HG02588 (cell line): Measurements from ENCODE around the gene TMEM151B.
"Not testable (repeated sequence)": the region's sequence is repeated elsewhere in the genome, so short reads cannot be mapped to it uniquely, and the experiment has no call there.

ENCODE experiments used
- ATAC-seq: cut with Tn5 transposase; IDR thresholded peaks from one replicate; pipeline ENCODE4 v1.9.1; 2021; ENCODE audit warnings: mild to moderate bottlenecking, moderate library complexity; ENCODE audit not compliant: unreplicated experiment

Gene TMEM151B

DNA sequence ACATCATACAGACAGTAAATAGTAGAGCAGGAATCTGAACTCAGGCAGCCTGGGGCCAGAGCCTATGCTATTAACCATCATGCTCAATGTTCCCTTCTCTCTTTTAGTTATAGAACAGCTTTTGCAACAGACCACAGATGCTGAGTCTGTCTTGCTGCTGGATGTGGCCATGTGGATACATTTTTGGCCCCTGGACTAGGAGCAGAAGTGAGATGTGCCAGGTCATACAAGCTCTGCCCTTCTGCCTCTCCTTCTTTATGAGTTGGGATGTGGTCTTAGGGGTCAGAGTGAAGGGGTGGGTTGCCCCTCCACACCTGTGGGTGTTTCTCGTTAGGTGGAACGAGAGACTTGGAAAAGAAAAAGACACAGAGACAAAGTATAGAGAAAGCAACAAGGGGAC, 57.5 kb downstream of the TMEM151B start:
- no peak for ATAC-seq

DNA sequence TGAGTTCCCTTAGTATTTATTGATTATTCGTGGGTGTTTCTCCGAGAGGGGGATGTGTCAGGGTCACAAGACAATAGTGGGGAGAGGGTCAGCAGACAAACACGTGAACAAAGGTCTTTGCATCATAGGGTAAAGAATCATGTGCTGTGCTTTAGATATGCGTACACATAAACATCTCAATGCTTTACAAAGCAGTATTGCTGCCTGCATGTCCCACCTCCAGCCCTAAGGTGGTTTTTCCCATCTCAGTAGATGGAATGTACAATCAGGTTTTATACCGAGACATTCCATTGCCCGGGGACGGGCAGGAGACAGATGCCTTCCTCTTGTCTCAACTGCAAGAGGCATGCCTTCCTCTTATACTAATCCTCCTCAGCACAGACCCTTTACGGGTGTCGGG, 58.0 kb downstream of the TMEM151B start:
- ATAC-seq: not testable (repeated sequence)

DNA sequence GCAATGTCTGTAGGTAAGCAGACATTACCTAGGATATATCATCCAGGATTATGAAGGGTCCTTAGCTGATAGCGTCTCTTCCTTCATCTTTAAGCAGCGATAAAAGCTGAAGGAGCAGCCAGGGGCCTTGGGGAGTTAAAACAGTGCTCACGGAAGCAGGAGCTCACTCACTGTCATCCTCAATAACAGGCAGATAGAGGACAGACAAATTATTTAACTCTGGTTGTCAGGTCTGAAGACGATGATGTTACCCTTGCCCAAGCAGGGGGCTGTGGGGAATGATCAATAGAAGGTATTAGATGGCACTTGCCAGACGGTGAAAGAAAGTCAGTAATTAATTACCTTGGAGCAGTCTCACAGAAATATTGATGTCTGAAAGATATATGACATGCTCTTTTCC, 59.6 kb downstream of the TMEM151B start:
- ATAC-seq: no peak

DNA sequence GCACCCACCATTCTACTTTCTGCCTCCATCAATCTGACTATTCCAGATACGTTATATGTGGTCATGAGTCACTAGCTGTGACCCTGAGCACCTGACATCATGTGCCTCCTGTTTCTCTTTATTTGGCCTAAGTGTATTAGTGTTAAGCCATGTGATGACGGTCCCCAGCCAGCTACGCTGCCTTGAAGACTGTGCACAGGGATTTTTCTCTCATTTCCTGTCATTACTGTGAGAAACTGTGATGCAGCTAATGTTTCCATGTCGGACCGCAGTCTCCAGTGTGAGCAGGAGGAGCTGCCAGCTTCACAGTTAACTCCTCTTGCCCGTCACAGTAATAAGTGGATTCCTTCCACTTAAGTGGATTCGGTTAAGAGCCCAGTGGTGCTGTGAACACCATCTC, 62.3 kb downstream of the TMEM151B start:
- ATAC-seq: no peak

DNA sequence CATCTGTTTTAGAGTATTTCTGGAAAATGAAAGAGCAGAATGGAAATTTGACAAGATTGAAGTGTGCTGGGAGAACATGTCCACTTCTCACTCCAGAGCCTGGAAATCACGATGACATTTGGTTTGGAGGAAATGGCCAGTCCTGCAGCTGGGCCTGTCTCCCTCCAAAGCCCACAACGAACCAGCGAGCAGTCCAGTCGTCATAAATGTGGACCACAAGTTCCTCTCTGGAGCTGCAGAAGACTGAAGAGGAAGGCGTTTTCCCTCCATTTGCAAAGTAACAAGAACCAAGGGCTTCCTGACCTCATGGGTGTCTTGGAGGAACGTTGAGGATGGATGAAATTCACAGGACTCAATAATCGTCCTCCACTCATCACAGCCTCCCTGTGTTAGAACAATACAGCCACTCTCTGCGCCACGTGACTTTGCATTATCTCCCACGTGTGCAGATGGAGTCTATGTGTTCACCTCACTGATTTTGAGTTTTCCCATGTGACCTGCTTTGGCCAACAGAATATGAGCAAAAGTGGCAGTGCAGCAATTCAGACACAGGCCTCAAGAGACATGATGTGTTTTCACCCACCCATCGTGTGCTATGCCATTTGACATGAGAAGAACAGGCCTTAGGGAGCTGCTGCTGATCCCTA, 63.1 kb downstream of the TMEM151B start:
- ATAC-seq: no peak

DNA sequence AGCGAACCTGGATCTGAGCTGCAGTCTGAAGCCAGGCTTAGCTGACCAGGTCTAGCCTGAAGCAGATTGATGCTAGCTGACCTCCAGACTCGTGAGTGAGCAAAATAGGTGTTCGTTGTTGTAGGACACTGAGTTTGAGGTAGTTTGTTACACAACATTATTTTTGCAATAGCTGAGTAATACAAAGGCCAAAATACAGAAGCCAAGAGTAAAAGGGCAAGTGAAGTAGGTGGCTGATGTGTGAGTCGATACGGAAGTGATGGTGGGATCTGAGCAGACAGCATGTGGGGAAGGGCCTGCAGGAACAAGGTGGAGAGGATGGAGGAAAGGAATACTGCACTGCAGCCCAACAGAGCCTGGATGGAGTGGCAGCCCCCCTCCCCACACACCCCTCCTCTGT, 63.7 kb downstream of the TMEM151B start:
- no peak for ATAC-seq

DNA sequence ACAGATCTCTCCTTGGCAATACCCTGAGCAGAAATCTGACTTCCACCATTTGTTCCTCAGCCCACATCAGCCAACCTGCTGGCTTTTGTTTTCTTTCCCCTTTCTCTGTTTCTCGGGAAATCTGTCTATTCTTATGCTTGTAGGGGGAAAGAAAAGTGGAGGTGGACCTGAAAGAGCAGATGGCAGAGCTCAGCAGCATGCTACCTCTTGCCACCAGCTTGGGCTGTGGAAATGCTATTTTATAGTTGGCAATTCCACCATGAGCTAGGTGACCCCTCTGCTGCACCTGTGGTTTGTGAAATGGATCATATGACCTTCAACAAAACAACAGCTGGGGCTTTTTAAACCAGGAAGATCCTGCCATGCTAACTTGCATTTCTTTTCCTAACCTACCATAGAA, 65.4 kb downstream of the TMEM151B start:
- no peak for ATAC-seq

DNA sequence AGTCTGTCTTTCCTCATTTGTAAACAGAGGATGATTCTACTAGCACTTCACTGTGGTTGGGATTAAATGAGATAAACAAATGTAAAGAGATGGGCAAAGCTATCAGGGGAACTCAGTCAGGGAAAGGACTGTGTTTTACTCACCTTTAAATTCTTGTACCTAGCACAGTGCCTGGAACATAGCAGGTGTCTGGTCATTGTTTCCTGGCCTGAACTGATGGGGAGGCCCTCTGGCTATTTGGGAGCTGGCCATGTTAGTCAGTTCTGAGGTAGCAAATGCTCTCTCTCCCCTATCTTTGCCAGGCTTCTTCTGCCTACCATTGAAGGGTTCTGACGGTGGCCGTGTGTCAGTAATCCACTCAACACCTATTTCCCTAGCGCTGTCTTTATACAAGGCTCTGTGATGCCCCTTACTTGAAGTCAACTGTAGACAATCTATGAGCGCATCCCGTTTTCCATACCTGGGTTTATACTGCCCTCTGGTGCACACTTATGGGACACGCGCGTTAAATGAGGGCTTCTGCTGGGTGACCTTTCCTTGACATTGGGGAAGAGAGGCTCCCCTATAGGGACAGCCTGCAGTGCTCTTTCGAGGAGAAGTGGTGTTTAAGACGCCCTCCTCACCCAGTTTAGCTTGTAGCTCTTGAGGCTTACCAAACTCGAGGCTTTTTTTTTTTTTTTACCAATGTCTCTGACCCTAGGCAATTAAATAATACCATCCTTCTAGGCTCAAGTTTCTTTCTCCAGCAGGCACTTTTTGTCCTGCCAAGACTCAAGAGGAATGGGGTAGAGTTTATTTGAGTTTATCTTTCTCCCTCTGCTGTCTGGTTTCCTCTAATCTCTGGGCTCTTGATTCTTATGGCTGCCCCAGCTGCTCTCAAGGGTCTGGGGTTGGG, 68.2 kb downstream of the TMEM151B start:
- peak; percentile 63 for ATAC-seq

DNA sequence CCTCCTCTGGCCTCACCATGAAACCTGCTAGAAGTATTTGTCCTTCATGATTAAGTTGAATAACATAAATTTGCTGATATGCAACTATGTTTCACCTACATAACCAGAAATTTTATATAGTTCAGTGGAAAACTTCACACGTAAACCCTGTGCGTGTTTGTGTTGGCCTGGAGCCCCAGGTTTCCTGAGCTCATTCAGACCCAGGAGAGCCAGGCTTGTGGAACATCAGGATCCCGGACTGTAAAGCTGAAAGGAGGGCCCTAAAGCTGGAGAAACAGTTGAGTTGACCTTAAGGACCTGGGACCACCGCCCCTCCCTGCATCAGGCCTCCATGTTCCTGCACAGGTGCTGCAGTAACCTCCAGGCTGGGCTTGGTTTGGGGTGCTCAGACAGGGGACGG, 69.1 kb downstream of the TMEM151B start:
- ATAC-seq: no peak

DNA sequence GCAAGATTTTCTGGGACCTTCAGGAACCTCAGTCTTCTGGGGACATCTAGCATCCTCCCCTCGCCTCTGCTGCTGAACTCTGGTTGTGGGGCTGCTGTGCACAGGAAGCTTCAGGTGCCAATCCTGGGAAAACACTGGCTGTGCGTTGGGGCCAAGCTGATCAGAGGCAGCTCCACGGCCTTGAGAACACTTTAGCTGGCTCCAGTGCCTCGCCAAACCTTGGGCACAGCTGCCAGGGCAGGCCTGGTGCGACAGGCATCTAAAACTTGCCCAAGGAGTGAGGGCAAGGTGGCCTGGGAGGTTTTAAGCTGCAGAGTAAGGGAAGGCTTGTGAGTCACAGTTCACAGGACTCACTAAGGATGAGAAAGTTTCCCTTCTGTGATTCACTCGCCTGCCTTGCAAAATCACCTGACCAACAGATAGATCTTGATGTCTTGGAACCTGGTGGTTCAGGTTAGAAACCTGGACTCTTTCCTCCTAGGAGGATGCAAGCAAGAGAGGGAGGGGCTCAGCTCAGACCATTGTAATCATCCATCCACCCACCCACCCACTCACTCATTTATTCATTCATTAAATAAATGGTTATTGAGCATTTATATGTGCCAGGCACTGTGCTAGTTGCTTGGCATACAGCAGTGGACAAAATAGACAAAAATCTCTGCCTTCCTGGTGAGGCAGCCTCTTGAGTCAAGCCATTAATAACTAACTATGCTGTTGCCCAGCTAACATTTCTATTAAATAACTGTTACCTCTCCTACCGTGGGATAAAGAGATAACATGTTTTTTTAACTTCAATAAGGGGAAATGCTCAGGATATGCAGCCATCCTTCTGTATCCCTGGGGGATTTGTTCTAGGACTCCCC, 69.7 kb downstream of the TMEM151B start:
- ATAC-seq: no peak

DNA sequence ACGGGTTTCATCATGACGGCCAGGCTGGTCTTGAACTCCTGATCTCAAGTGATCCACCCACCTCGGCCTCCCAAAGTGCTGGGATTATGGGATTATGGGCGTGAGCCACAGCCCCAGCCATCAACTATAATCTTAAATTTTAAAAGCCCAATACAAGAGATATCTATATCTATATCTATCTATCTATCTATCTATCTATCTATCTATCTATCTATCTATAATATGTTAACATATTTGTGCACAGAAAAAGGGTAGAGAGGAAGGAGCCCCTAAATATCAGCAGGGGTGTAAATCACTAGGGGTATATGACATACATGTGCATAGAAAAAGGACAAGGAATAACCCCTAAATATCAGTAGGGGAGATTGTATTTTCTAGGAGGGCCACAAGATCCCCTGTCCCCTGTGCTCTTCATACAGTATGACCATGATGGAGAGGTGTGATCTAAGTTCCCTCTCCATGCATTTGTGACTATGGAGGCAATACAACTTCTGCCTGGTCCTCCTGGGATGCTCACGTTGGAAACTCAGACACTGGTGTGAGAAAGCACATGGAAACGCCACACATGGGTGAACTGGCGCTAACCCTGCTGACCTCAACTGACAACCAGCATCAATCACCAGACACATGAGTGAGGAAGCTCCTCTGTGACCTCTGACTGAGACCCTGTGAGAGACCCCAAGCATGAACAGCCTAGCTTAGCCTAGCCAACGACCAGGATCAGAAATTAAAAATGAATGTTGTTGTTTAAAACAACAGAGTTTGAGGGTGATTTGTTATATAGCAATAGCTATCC, 71.0 kb downstream of the TMEM151B start:
- ATAC-seq: no peak

DNA sequence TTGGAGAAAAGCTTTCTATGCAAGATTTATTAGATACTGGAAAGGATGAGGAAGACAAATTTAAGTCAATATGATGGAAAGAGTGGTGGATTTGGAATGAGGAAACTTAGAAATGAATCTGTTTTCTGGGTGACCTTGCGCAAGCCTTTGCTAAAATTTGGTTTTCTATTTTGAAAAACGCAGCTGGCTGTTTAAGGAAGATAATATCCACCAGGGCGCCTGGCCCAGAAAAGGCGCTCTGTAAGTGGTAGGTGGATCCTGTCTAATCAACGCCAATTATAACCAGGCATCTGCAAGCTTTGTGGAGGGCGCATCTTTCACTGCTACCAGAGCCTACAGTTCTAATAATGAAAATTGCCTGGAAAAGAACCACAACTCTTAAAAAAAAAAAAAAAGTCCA, 71.8 kb downstream of the TMEM151B start:
- no peak for ATAC-seq

DNA sequence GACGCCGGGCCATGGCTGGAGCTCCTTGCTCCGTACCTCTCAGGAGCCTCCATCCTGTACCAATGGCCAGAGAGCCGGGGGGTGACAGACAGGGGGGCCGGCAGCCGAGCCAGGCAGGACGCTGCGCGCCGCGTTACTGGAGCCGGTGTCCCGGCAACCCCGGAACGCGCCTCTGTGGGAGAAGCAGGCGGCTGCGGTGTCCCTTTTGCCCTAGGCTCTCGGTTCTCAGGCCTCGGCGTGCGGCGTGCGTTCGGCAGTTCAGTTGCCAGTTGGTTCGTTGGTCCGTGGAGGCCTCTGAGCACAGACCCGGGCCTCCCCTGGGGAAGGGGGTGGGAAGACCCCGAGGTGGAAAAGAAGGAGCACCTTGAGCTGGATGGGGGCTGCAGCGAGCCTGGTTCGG, 72.2 kb downstream of the TMEM151B start, which contains the start of gene SPATS1:
TSS of gene SPATS1 (plus strand) at position 162 of the 400 bp plus-strand sequence. CDS start 446 bp downstream, outside the sequence.
- ATAC-seq: no peak

DNA sequence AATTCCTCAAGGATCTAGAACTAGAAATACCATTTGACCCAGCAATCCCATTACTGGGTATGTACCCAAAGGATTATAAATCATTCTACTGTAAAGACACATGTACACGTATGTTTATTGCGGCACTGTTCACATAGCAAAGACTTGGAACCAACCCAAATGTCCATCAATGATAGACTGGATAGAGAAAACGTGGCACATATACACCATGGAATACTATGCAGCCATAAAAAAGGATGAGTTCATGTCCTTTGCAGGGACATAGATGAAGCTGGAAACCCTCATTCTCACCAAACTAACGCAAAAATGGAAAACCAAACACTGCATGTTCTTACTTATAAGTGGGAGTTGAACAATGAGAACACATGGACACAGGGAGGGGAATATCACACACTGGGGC, 76.6 kb downstream of the TMEM151B start:
- ATAC-seq: not testable (repeated sequence)

DNA sequence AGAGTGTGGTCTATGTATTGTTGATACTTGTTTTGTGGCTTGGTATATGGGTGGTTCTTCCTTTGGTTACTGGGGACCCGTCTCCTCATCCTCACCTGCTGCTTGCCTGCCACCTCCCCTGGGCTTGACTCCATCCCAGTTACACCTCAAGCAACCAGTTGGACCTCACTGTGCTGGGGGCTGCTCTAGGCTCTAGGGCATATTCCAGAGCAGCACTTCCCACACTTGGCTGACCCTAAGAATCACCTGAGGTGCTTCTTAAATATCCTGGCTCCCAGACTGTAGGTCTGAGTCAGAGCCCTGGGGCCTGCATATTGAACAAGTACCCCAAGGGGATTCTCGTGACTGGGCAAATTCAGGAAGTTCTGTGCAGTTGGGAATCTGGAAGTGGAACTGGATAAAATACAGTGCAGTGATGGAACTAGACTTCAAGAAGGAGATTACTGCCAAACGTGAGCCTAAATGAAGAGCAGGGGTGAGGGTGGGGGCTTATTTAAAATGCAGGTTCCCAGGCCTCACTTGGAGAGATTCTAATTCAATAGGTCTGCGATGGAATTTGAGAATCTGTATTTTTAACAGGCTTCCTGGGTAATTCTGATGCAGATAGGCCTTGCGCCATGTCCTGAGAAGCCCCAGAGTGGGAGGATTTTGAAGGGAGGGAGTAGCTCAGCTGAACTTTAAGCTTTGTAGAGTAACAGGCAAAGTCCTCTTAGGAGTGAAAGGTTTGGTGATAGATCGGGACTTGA, 79.8 kb downstream of the TMEM151B start:
- no peak for ATAC-seq

DNA sequence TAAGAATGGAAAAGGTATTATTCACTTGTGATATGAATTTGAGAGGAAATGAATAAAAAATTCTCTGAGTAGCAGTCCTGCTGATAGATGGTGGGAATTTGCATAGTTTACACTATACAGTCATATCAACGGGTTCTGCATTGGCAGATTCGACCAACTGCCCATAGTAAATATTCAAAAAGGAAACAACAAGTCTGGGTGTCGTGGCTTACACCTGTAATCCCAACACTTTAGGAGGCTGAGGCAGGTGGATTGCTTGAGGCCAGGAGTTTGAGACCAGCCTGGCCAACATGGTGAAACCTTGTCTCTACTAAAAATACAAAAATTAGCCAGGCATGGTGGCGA, 80.4 kb downstream of the TMEM151B start:
- ATAC-seq: not testable (repeated sequence)

DNA sequence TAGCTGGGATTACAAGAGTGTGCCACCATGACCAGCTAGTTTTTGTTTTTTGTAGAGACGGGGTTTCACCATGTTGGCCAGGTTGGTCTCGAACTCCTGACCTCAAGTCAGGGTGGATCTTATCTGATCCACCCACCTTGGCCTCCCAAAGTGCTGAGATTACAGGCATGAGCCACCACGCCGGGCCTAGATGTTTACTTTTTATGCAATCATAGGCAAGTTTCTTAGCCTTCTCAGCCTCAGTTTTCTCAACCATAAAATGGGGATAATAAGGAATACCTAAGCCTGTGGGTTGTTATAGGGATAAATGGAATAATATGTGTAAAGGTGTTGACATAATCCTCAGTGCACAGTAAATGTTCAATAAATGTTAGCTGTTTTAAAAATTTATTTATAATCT, 82.0 kb downstream of the TMEM151B start:
- no peak for ATAC-seq

DNA sequence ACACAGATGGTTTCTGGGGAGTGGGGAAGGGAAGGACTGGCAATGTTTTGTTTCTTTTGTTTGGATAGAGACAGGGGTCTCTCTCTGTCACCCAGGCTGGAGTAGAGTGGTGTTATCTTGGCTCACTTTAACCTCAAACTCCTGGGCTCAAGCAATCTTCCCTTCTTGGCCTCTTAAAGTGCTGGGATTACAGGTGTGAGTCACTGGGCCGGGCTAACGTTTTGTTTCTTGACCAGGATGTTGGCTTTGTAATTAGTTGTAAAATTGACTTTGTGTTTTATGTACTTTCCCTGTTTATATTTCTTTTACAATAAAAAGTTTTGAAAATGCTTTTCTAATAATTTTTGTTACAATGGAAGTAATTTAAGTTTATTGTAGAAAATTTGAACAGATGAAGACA, 83.1 kb downstream of the TMEM151B start:
- ATAC-seq: no peak

DNA sequence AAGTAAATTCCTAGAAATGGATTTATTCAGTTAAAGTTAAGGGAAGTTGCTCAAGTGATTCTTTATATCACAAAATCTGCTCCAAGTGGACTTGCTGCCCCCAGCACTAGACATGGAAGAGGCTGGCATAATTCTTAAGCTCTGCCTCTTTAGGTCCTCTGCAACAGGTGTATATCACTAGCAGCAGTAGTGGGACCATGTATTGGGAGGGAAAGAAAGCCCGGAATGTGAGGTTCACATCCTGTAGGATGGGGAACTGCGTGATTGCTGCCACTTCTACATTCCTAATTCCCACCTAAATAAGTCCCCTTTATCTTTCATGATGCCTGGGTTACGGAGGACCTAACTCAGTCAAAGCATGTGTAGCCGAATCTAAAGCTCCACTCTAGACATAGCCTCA, 85.4 kb downstream of the TMEM151B start:
- ATAC-seq: no peak

DNA sequence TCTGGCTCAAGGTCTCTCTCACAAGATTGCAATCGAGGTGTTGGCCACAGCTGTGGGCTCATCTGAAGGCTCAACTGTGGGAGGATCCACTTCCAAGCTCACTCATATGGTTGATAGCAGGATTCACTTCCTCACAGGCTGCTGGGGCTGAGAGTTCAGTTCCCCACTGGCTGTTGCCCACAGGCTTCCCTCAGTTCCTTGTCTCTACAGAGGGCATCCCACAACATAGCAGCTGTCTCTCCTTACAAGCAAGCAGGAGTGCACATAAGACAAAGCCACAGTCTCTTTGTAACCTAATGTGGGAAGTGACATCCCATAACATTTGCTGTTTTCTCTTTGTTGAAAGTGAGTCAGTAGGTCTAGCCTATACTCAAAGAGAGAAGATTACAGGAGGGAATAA, 86.2 kb downstream of the TMEM151B start:
- no peak for ATAC-seq
